ENCODE measurements around the gene MIA. TPM values are rescaled to one million over a fixed set of nuclear protein-coding genes. Genes with fewer than 3 reads are reported as not detected.
A peak's percentile ranks its signal among the peaks of the same experiment; 100 is the strongest.

MIA gene
- total RNA-seq, 3 donors from 2014 or later: 1.4 to 8.6 (median 2.5) TPM

DNA sequence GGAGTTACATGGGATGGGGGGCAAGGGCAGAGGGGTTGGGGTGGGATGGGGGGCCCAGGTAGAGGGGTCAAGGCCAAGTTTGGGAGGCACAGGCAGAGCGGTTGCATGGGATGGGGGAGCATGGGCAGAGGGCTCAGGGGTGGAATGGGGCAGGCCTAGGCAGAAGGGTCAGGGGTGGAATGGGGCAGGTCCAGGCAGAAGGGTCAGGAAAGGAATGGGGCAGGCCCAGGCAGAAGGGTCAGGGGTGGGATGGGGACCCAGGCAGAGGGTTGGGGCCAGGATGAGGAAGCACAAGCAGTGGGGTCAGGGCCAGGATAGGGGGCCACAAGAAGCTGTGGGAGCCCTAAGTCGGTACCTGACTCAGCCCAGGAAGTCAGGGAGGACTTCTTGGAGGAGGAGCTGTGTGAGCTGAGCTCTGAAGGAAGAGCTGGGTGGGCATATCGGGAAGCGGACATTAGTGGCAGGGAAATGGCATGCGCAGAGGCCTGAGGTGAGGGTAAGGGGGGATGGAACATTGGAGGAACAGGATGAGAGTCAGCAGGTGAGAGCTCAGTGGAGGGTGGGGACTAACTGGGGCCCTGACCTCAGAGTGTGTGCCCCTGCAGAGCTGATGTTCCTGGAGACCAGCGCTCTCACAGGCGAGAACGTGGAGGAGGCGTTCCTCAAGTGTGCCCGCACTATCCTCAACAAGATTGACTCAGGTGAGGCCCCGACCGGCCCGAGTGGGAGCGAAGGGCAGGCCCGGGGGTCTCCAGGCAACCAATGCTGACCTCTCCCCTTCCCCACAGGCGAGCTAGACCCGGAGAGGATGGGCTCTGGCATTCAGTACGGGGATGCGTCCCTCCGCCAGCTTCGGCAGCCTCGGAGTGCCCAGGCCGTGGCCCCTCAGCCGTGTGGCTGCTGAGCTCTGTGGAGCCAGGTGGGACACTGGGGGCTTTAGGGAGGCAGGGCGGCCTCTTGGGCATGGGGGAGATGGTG, 11.0 kb downstream of the MIA start:
- ATAC-seq: no peak
- no peak for DNase-seq
- TF ChIP-seq, protein P1, sequence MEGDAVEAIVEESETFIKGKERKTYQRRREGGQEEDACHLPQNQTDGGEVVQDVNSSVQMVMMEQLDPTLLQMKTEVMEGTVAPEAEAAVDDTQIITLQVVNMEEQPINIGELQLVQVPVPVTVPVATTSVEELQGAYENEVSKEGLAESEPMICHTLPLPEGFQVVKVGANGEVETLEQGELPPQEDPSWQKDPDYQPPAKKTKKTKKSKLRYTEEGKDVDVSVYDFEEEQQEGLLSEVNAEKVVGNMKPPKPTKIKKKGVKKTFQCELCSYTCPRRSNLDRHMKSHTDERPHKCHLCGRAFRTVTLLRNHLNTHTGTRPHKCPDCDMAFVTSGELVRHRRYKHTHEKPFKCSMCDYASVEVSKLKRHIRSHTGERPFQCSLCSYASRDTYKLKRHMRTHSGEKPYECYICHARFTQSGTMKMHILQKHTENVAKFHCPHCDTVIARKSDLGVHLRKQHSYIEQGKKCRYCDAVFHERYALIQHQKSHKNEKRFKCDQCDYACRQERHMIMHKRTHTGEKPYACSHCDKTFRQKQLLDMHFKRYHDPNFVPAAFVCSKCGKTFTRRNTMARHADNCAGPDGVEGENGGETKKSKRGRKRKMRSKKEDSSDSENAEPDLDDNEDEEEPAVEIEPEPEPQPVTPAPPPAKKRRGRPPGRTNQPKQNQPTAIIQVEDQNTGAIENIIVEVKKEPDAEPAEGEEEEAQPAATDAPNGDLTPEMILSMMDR (IDR thresholded peaks at IDR 0.05): no peak
- Histone ChIP-seq H3K9me3 (no peaks in the 10 kb centered on the region), H3K36me3 (ENCODE audit: low read depth) (no peaks in the 10 kb centered on the region), H3K4me3 (no peak overlapping the region), H3K4me1 (ENCODE audit: low read depth) (no peaks in the 10 kb centered on the region)
- intact Hi-C loops (cut with DNase I, micrococcal nuclease): no loop called here

DNA sequence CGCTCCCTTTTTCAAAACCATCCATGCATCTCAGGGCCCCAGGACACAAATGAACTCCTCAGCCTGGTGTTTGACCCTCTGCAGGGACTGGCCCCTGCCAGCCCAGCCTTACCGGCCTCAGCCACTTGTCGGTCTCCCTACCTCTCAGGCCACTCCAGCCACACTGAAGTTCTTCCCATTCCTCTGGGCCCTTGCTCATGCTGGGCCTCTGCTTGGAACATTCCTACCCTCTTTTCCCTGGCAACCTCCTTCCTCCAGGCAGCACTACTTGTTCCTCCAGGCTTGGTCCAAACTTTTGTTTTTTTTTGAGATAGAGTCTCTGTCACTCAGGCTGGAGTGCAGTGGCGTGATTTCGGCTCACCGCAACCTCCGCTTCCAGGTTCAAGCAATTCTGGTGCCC, 16.0 kb downstream of the MIA start:
- no peak overlapping the region for H3K4me3 ChIP-seq
- no peaks in the 10 kb centered on the region for H3K9me3 ChIP-seq
- no peaks in the 10 kb centered on the region for H3K36me3 ChIP-seq (ENCODE audit: low read depth)
- intact Hi-C loops (cut with DNase I, micrococcal nuclease): no loop called here
- TF ChIP-seq, protein P1 (IDR thresholded peaks at IDR 0.05): no peak
- peaks cover 16% of the 10 kb centered on the region for H3K4me1 ChIP-seq (ENCODE audit: low read depth)
- DNase-seq (no peak), ATAC-seq (no peak)

DNA sequence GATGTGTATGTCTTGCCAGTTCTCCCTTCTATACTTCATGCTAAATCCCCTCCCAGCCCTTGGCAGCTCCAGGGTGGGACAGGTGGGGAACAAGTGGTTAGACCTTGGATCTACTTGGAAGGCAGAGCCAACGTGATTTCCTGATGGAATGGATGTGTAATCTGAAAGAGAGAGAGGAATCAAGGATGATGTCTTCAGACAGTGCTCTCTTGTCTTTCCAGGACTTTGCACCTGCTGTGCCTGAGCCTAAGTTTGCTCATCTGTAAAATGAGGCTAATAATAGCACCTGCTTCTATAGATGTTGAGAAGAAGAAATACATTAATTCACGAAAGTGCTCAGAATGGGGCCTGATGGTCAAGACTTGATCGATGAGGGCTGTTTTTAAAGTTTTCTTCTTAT, 16.7 kb downstream of the MIA start:
- intact Hi-C loops (cut with DNase I, micrococcal nuclease): no loop called here
- no peak overlapping the region for H3K4me3 ChIP-seq
- no peaks in the 10 kb centered on the region for H3K9me3 ChIP-seq
- H3K36me3 ChIP-seq (ENCODE audit: low read depth): no peaks in the 10 kb centered on the region
- peak; percentile 68 for ATAC-seq
- H3K4me1 ChIP-seq (ENCODE audit: low read depth): peaks cover 16% of the 10 kb centered on the region
- TF ChIP-seq, protein P1 (IDR thresholded peaks at IDR 0.05): no peak
- DNase-seq: no peak

DNA sequence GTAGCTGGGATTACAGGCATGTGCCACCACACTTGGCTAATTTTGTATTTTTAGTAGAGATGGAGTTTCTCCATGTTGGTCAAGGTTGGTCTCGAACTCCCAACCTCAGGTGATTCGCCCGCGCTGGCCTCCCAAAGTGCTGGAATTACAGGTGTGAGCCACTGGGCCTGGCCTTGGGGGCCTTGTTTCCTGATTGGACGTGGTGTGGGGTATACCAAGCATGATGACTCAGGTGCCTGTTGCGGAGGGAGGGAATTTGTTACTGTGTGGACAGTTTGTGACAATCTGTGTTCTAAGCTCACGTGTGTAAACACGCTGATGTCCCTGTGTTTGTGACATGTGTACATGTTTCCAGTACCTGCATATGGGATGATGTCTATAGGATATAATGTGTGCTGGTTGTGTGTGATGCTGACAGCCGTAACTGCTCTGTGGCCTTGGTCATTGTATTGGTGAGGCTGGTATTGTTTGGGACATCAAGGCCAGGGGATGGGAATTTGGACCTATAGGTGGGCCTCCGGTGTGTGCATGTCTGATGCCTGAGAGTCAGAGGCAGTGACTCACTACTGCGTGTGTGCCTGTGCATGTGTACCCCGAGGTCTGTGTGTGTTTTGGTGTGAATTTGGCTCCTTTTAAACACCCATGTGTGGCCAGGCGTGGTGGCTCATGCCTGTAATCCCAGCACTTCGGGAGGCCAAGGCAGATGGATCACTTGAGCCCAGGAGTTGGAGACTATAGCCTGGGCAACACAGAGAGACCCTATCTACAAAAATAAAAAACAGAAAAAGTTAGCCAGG, 22.0 kb downstream of the MIA start:
- ATAC-seq: no peak
- DNase-seq: no peak
- intact Hi-C loops (cut with DNase I, micrococcal nuclease): no loop called here
- Histone ChIP-seq H3K9me3 (no peaks in the 10 kb centered on the region), H3K4me3 (no peak overlapping the region), H3K36me3 (ENCODE audit: low read depth) (no peaks in the 10 kb centered on the region), H3K4me1 (ENCODE audit: low read depth) (peaks cover 31% of the 10 kb centered on the region)
- TF ChIP-seq, protein P1 (IDR thresholded peaks at IDR 0.05): no peak

DNA sequence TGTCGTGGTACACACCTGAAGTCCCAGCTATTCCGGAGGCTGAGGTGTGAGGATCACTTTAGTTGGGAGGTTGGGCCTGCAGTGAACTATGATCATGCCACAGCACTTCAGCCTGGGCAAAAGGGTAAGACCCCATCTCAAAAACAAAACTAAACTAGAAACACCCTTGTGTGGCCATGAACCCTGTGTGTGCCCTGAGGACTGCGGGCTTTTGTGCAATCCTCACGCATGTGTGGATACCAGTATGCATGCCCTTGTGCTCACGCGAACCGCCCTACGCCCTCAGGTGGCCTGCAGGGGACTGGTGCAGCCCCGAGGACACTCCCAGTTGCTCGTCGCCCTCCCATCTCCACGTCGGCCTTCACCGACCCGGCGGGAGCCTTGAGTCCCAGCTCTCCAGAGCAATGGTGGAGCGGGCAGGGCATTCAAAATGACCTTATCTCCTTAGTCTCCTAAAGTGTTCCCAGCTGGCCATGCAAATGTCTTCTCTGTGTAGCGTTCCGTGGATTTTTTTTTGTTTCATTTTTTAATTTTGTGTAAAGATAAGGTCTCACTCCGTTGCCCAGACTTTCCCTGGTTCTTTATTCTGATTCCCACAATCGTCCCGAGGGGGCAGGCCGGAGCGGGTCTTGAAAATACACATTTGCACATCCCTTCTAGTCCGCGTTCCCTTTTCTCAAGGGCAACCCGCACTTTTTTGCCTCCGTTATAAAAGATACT, 22.8 kb downstream of the MIA start:
- intact Hi-C loops (cut with DNase I, micrococcal nuclease): no loop called here
- peak overlapping the region; percentile 4 for H3K4me3 ChIP-seq
- peaks cover 31% of the 10 kb centered on the region for H3K4me1 ChIP-seq (ENCODE audit: low read depth)
- H3K36me3 ChIP-seq (ENCODE audit: low read depth): no peaks in the 10 kb centered on the region
- H3K9me3 ChIP-seq: no peaks in the 10 kb centered on the region
- DNase-seq: peak; percentile 78 to 92 (median 87)
- ATAC-seq: peak; percentile 61
- TF ChIP-seq, protein P1 (IDR thresholded peaks at IDR 0.05): no peak
